Panc1 (cell line): ENCODE results near the gene FAM180B. TPM values are rescaled to one million over a fixed set of nuclear protein-coding genes. Genes with fewer than 3 reads are reported as not detected.

Source experiments
- ATAC-seq: fragments of 200-7000 bp; cut with Tn5 transposase; 2 replicates; pipeline ENCODE4 v1.9.1; 2020; ENCODE audit warnings: mild to moderate bottlenecking, moderate library complexity
- BruUV-seq: library from RNA; stranded (reverse); fragments of 400-500 nt; replicated peaks from 2 replicates; lab custom pipeline; 2021; lab: Mats Ljungman, UMichigan
- CTCF ChIA-PET: fragments of 300-600 bp; sonication (Branson Sonifier 250); formaldehyde crosslinking; loops from one replicate; lab custom pipeline; 2022; ENCODE audit warnings: antibody characterized with exemption; lab: Charles Lee
- POLR2A ChIA-PET: fragments of 300-600 bp; sonication (Branson Sonifier 250); formaldehyde crosslinking; loops from one replicate; lab custom pipeline; 2022; ENCODE audit warnings: antibody characterized with exemption; lab: Charles Lee
- DNase-seq: peaks from one replicate; pipeline ENCODE4 v3.0.0-alpha.2; 2010; ENCODE audit warnings: low read depth, low spot score
- H3K27ac ChIP-seq: 2 replicates; pipeline ENCODE4 v1.5.1; 2011; ENCODE audit warnings: mild to moderate bottlenecking, low read length, inconsistent platforms
- H3K27me3 ChIP-seq: fragments of 200-500 bp; sonication (Bioruptor generic); 2 replicates; pipeline ENCODE4 v1.6.0; 2014; ENCODE audit warnings: low read length, inconsistent platforms; ENCODE audit not compliant: control insufficient read depth, insufficient read depth
- H3K36me3 ChIP-seq: fragments of 200-500 bp; sonication (Bioruptor generic); 2 replicates; pipeline ENCODE4 v1.5.1; 2014; ENCODE audit warnings: inconsistent platforms, mild to moderate bottlenecking, low read length, moderate library complexity; ENCODE audit not compliant: control insufficient read depth, insufficient read depth
- H3K4me1 ChIP-seq: 2 replicates; pipeline ENCODE4 v1.5.1; 2011; ENCODE audit warnings: inconsistent platforms, mild to moderate bottlenecking, low read length, moderate library complexity; ENCODE audit not compliant: control insufficient read depth, insufficient read depth
- H3K4me3 ChIP-seq, 2 experiments: 2 replicates each; pipeline ENCODE4 v1.5.1; 2011 to 2012; ENCODE audit warnings: low read depth in 2 of 2, low read length in 2 of 2, mild to moderate bottlenecking in 2 of 2, inconsistent platforms in 1 of 2, moderate library complexity in 1 of 2
- H3K9me3 ChIP-seq: fragments of 200-500 bp; sonication (Bioruptor generic); 2 replicates; pipeline ENCODE4 v1.5.1; 2014; ENCODE audit warnings: low read depth, mild to moderate bottlenecking, inconsistent platforms, low read length, moderate library complexity; ENCODE audit not compliant: control insufficient read depth, insufficient read depth
- CTCF ChIP-seq: fragments of 450-650 bp; IDR thresholded peaks from 2 replicates; pipeline ENCODE4 v1.5.1; 2017; ENCODE audit warnings: mild to moderate bottlenecking
- POLR2AphosphoS5 ChIP-seq: IDR thresholded peaks from 2 replicates; pipeline ENCODE4 v1.6.1; 2012; ENCODE audit warnings: mild to moderate bottlenecking, low read depth, low read length, moderate library complexity
- REST ChIP-seq, 2 experiments: IDR thresholded peaks; 2 replicates each; pipeline ENCODE4 v1.6.1; 2011 to 2012; ENCODE audit warnings: low read depth in 2 of 2, control low read depth in 1 of 2, low read length in 1 of 2, mild to moderate bottlenecking in 1 of 2, moderate library complexity in 1 of 2; ENCODE audit not compliant: insufficient read depth in 1 of 2
- SIN3A ChIP-seq: IDR thresholded peaks from 2 replicates; pipeline ENCODE4 v1.6.1; 2012; ENCODE audit warnings: low read depth, mild to moderate bottlenecking, low read length, moderate library complexity, borderline replicate concordance; ENCODE audit not compliant: insufficient read depth
- TCF7L2 ChIP-seq: IDR thresholded peaks from 2 replicates; pipeline ENCODE4 v1.6.1; 2011; ENCODE audit warnings: mild to moderate bottlenecking, low read depth, low read length, inconsistent platforms
- in situ Hi-C: cut with HindIII; loops from 2 replicates; pipeline ENCODE4 v1.10.0; 2016; ENCODE audit warnings: low sequenced_read_pairs, low pct_unique_long_range_greater_than_20kb
- intact Hi-C: fragments of 100-400 bp; cut with micrococcal nuclease; formaldehyde crosslinking; loops from one replicate; pipeline ENCODE4 v1.10.0; 2022; ENCODE audit not compliant: unreplicated experiment
- total RNA-seq: library from RNA; stranded (reverse); gene quantifications from one replicate; pipeline ENCODE4 v1.2.1, GENCODE V29; 2021; ENCODE audit not compliant: unreplicated experiment

The FAM180B gene
- total RNA-seq, 1 experiment from 2014 or later: not detected

- no peaks in the 10 kb centered on the region for H3K4me1 ChIP-seq
- H3K4me3 ChIP-seq: no peak overlapping the region
- in situ Hi-C loops: no loop called here
- DNase-seq (no peak), ATAC-seq (peak; percentile 45; the same call in 1 of the 2 replicates)
- ChIA-PET POLR2A (no interaction called here), CTCF (no interaction called here)
- TF ChIP-seq TCF7L2 (no peak), REST (IDR thresholded peaks at IDR 0.05; ENCODE audit: insufficient read depth in 1 of 2, low read depth in 2 of 2, low read length in 1 of 2) (no peak), CTCF (no peak), POLR2AphosphoS5 (no peak)
- no peaks in the 10 kb centered on the region for H3K27me3 ChIP-seq
- no peak overlapping the region for H3K27ac ChIP-seq
- intact Hi-C loops: no loop called here
- BruUV-seq: no TSS peak
- H3K9me3 ChIP-seq: no peaks in the 10 kb centered on the region
- H3K36me3 ChIP-seq: no peaks in the 10 kb centered on the region
These were observed 24.9 kb downstream of the FAM180B start for GRCh38 chr11:47611348-47611794.

- Histone ChIP-seq H3K36me3 (peaks cover 16% of the 10 kb centered on the region), H3K27me3 (no peaks in the 10 kb centered on the region), H3K4me1 (no peaks in the 10 kb centered on the region), H3K4me3 (no peak overlapping the region), H3K27ac (no peak overlapping the region), H3K9me3 (no peaks in the 10 kb centered on the region)
- no peak for ATAC-seq
- ChIA-PET CTCF (no interaction called here), POLR2A (interaction anchor here (0.7 kb wide), 1 partner anchor 12 kb away, joined by 3 read pairs; no protein-coding TSS in a partner anchor)
- in situ Hi-C loops (no loop called here), intact Hi-C loops (no loop called here)
- DNase-seq: no peak
- TF ChIP-seq REST (IDR thresholded peaks at IDR 0.05; ENCODE audit: insufficient read depth in 1 of 2, low read depth in 2 of 2, low read length in 1 of 2) (no peak), POLR2AphosphoS5 (no peak), TCF7L2 (no peak), CTCF (no peak), SIN3A (no peak)
- BruUV-seq: no TSS peak
These were observed 28.8 kb downstream of the FAM180B start for GRCh38 chr11:47615249-47615648.
